ENCODE data around the gene ALS2CL. TPM values are rescaled to one million over a fixed set of nuclear protein-coding genes. Genes with fewer than 3 reads are reported as not detected.

ALS2CL gene
- total and polyA plus RNA-seq, 10 of the 15 experiments (the other 5 are each of a cell fraction or from before 2014, with no cell fraction given), result 0.01 to 0.05 TPM; not detected in 8

- no peak for TF ChIP-seq E2F4 (IDR thresholded peaks at IDR 0.05; ENCODE audit: low read depth, low read length)
- no peak for TF ChIP-seq IRF4 (IDR thresholded peaks at IDR 0.05; ENCODE audit: low read depth, low read length)
- TF ChIP-seq ZNF622 (IDR thresholded peaks at IDR 0.05), result no peak
These were observed 28.3 kb downstream of the ALS2CL start (continued) for GRCh38 chr3:46664971-46665762.

GRCh38 chr3:46664188-46664970 is 29.1 kb downstream of the ALS2CL start:
- intact Hi-C loops (cut with micrococcal nuclease; ENCODE audit: unreplicated experiment) (no loop called here), in situ Hi-C loops (cut with MboI) (no loop called here)
- Histone ChIP-seq H3K4me3 (no peak overlapping the region), H3K4me1 (ENCODE audit: control insufficient read depth, insufficient read depth, low read length) (no peaks in the 10 kb centered on the region), H4K20me1 (ENCODE audit: control insufficient read depth, insufficient read depth) (no peaks in the 10 kb centered on the region; the same call in 1 of the 2 replicates), H3K36me3 (ENCODE audit: control insufficient read depth in 2 of 2, insufficient read depth in 2 of 2, low read length in 1 of 2) (no peaks in the 10 kb centered on the region), H3K9me3 (replicated peaks; ENCODE audit: control insufficient read depth, insufficient read depth, low read length) (no peaks in the 10 kb centered on the region), H3K27me3 (replicated peaks in 1 of 2; ENCODE audit: control insufficient read depth in 2 of 2, insufficient read depth in 2 of 2, low read length in 1 of 2) (peaks cover 3 to 4% of the 10 kb centered on the region in 2 experiments; a peak in 3 of 4 replicates), H3K4me2 (ENCODE audit: control insufficient read depth, insufficient read depth) (no peak overlapping the region), H3K79me2 (ENCODE audit: control insufficient read depth, insufficient read depth, low read length) (no peaks in the 10 kb centered on the region), H2AFZ (ENCODE audit: control insufficient read depth, low read depth, low read length) (no peak overlapping the region), H3K9ac (ENCODE audit: control insufficient read depth, insufficient read depth, low read length) (no peak overlapping the region), H3K27ac (ENCODE audit: control insufficient read depth, insufficient read depth) (no peak overlapping the region)
- POLR2A ChIA-PET, result no interaction called here
- no peak for ATAC-seq
- FAIRE-seq, result no peak
- 12% methylated on average over 6 of the region's 6 CpGs for WGBS (ENCODE audit: insufficient coverage, insufficient replicate concordance, low lambda C conversion rate, missing lambda C conversion rate)
- no peak for DNase-seq (ENCODE audit: low read depth, low spot score)
- TF ChIP-seq SMAD1 (IDR thresholded peaks at IDR 0.05; ENCODE audit: low read depth, partially characterized antibody) (no peak), CTCF (IDR thresholded peaks at IDR 0.05 in 2 of 3, conservative IDR thresholded peaks at IDR 0.05 in 1 of 3; ENCODE audit: control insufficient read depth in 2 of 3, extremely low read depth in 1 of 3, insufficient read depth in 1 of 3, low read depth in 3 of 3, low read length in 3 of 3) (no peak), ZNF384 (IDR thresholded peaks at IDR 0.05; ENCODE audit: borderline replicate concordance, low read depth, low read length) (no peak), PBX3 (IDR thresholded peaks at IDR 0.05; ENCODE audit: insufficient replicate concordance, low read depth, low read length) (no peak), IRF5 (IDR thresholded peaks at IDR 0.05; ENCODE audit: borderline replicate concordance) (no peak), SIN3A (IDR thresholded peaks at IDR 0.05; ENCODE audit: low read depth, low read length) (no peak), POLR2A (IDR thresholded peaks at IDR 0.05; ENCODE audit: low read depth, low read length) (no peak), HDAC6 (IDR thresholded peaks at IDR 0.05; ENCODE audit: unreplicated experiment) (no peak), BACH1 (IDR thresholded peaks at IDR 0.05; ENCODE audit: borderline replicate concordance) (no peak), RCOR1 (conservative IDR thresholded peaks at IDR 0.05; ENCODE audit: low read depth, low read length) (no peak), NBN (IDR thresholded peaks at IDR 0.05) (no peak), CBX3 (IDR thresholded peaks at IDR 0.05; ENCODE audit: borderline replicate concordance, low read depth) (no peak), IKZF1 (conservative IDR thresholded peaks at IDR 0.05) (no peak)
- CTCF ChIA-PET, result interaction anchor here (0.8 to 1.8 kb wide), 2 partner anchors 97 to 176 kb away, joined by 3 to 4 read pairs; no protein-coding TSS in a partner anchor
- no TSS peak for BruUV-seq (replicated peaks)
- RAD21 ChIA-PET (ENCODE audit: unreplicated experiment), result interaction anchor here (1.1 kb wide), 1 partner anchor 176 kb away, joined by 3 read pairs; no protein-coding TSS in a partner anchor
- SMC1A ChIA-PET (ENCODE audit: uncharacterized antibody, unreplicated experiment), result no interaction called here
